Prostate gland (tissue), 2 donors: ENCODE data around the gene KIF15.
A peak's percentile ranks its signal among the peaks of the same experiment; 100 is the strongest.

Experiments
- POLR2A ChIP-seq: fragments of 450-650 bp; IDR thresholded peaks from one replicate; pipeline ENCODE4 v1.6.1; 2016; ENCODE audit warnings: antibody characterized with exemption, mild to moderate bottlenecking
- TF ChIP-seq, protein P1 (sequence below), 4 experiments: fragments of 200-600 bp in 2 of 4; fragments of 450-650 bp in 2 of 4; sonication (generic) in 2 of 4; IDR thresholded peaks; 1 replicate in 3 of 4; 2 replicates in 1 of 4; pipeline ENCODE4 v1.5.1; 2016 to 2019; ENCODE audit warnings: antibody characterized with exemption in 4 of 4, mild to moderate bottlenecking in 2 of 4, moderate library complexity in 2 of 4

DNA sequence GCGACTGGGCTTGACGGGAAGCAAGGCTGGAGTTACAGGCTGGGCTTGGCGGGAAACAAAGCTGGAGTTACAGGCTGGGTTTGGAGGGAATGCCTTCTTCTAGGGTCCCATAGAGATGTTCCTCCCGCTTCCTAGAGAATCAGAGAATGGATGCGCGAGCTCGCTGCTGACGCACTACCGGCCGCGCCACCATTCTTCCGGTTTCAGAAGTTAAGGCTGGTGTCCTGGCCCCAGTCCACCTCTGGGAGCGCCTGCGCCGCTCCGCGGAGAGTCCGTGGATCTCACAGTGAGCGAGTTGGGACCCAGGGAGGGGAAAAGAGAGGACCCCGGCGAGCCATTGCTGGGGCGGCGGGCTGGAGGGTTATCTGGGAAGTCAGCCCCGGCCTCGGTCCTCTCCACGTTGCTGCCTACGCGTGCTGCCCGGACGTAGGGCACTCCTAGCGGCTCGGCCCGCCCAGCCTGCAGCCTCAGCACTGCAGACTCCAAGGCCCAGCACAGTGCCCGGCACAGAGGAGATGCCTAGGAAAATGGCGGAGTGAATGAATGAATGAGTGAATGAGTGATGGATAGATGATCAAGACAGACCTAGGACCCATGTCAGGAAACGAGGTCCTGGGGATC, 49.0 kb upstream of the KIF15 start, which contains the start of gene ZNF502:
- TF ChIP-seq POLR2A = no peak
- TF ChIP-seq, protein P1, sequence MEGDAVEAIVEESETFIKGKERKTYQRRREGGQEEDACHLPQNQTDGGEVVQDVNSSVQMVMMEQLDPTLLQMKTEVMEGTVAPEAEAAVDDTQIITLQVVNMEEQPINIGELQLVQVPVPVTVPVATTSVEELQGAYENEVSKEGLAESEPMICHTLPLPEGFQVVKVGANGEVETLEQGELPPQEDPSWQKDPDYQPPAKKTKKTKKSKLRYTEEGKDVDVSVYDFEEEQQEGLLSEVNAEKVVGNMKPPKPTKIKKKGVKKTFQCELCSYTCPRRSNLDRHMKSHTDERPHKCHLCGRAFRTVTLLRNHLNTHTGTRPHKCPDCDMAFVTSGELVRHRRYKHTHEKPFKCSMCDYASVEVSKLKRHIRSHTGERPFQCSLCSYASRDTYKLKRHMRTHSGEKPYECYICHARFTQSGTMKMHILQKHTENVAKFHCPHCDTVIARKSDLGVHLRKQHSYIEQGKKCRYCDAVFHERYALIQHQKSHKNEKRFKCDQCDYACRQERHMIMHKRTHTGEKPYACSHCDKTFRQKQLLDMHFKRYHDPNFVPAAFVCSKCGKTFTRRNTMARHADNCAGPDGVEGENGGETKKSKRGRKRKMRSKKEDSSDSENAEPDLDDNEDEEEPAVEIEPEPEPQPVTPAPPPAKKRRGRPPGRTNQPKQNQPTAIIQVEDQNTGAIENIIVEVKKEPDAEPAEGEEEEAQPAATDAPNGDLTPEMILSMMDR (IDR thresholded peaks at IDR 0.05) = peak in 2 of 4 experiments; percentile 58 to 59
